Bronchial epithelial cell (primary cell): ENCODE measurements around the gene FBXW9. TPM values are rescaled to one million over a fixed set of nuclear protein-coding genes. Genes with fewer than 3 reads are reported as not detected.

Experiments
- DNase-seq: peaks from one replicate; pipeline ENCODE4 v3.0.0-alpha.2; 2010; ENCODE audit warnings: low read depth
- FAIRE-seq: peaks from 2 replicates; lab custom pipeline; 2011; peaks lifted over from hg19 to GRCh38; lab: Jason Lieb, UNC
- H3K27me3 ChIP-seq: 2 replicates; pipeline ENCODE4 v1.5.1; 2011; ENCODE audit warnings: low read length; ENCODE audit not compliant: control insufficient read depth, insufficient read depth
- H3K36me3 ChIP-seq: 2 replicates; pipeline ENCODE4 v1.5.1; 2011; ENCODE audit warnings: low read length; ENCODE audit not compliant: control insufficient read depth, insufficient read depth
- H3K4me3 ChIP-seq: 2 replicates; pipeline ENCODE4 v1.5.1; 2011; ENCODE audit warnings: mild to moderate bottlenecking, low read depth, low read length, control low read depth
- CTCF ChIP-seq: IDR thresholded peaks from 2 replicates; pipeline ENCODE4 v1.5.1; 2011; ENCODE audit warnings: mild to moderate bottlenecking, moderate library complexity, low read length, control low read depth, inconsistent platforms; ENCODE audit not compliant: insufficient read depth, severe bottlenecking
- total RNA-seq: library from RNA; depleted of rRNA; stranded (reverse); fragments of >200 nt; gene quantifications from 2 replicates; pipeline ENCODE4 v1.2.1, GENCODE V29; 2014

Gene FBXW9
- total RNA-seq, 1 donor from 2014 or later, result 6.1 TPM

- FAIRE-seq (no peak), DNase-seq (no peak)
- no peak for TF ChIP-seq CTCF
- peaks cover 9% of the 10 kb centered on the region for H3K36me3 ChIP-seq
- H3K4me3 ChIP-seq, result peak overlapping the region; percentile 86
- no peaks in the 10 kb centered on the region for H3K27me3 ChIP-seq
Measured at GRCh38 chr19:12668346-12668745, 28.1 kb downstream of the FBXW9 start.

DNA sequence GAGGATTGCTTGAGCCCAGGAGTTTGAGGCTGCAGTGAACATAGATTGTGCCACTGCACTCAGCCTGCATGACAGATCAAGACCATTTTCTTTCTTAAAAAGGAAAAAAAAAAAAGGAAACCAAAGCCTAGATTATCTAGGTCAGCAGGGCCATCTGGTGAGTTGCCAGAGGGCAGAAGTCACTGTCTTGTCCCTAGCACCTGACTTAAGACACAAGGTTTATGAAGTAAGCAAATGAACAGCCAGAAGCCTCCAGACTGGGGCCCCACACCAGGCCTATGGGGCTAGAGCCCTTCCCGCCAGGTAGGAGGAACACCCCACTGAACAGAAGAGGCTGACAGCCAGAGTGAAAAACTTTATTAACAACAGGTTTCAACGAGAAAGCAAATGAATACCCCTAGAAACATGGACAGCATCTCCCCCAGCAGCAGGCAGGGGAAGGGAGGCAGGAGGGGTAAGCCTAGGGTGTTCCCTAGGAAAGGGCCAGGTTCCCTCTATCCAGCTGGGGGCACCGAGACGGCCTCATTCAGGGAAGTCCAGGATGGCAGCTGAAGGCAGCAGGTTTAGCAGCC lies 28.6 kb downstream of the FBXW9 start:
- no peaks in the 10 kb centered on the region for H3K27me3 ChIP-seq
- no peak overlapping the region for H3K4me3 ChIP-seq
- FAIRE-seq, result no peak
- peaks cover 11% of the 10 kb centered on the region for H3K36me3 ChIP-seq
- no peak for DNase-seq
- no peak for TF ChIP-seq CTCF

DNA sequence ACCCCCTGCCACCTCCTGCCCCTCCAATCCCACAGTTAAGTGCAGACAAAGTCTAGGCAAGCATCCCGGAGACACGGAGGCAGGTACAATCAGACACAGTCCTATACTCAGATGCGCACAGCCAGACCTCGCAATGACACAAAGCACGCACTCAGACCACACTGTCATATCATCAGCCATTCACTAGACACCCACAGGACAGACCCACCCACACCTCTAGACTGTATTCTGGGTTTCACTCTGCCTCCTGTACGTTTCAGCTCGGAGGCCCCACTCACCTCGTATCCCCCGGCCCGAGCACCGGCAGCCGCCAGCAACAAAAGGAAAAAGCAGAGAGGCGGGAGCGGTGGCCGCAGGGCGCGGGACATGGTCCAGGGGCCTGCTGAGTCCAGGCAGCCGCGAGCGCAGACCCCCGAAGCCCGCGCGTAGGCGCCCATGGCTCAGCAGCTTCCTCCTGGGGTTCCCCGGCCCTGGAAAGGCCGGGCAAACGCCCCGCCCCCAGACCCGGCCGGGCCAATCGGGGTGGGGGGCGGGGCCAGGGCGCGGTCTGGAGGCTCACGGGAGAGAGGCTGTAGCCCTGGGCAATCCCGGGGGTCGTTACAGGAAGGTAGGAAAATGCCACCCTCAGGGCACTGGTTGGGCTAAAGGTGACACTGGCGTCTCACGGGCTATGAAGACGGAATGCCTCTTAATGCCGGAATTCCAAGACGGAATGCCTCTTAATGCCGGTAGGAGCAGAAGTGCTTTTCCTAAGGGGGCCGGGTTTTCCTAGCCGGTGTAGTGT lies 30.0 kb downstream of the FBXW9 start, which contains the start of the genes MAN2B1 and WDR83:
TSS of gene MAN2B1 (minus strand) at position 478 of the 784 bp plus-strand sequence. CDS start at position 437, 41 bp downstream.
TSS of gene WDR83 (plus strand) at position 543 of the 784 bp plus-strand sequence. CDS start 2,984 bp downstream, outside the sequence.
- TF ChIP-seq CTCF, result no peak
- no peak for FAIRE-seq
- Histone ChIP-seq H3K36me3 (peaks cover 9% of the 10 kb centered on the region), H3K4me3 (peak within 1 kb of the TSS; percentile 77), H3K27me3 (no peaks in the 10 kb centered on the region)
- DNase-seq, result peak; percentile 57

DNA sequence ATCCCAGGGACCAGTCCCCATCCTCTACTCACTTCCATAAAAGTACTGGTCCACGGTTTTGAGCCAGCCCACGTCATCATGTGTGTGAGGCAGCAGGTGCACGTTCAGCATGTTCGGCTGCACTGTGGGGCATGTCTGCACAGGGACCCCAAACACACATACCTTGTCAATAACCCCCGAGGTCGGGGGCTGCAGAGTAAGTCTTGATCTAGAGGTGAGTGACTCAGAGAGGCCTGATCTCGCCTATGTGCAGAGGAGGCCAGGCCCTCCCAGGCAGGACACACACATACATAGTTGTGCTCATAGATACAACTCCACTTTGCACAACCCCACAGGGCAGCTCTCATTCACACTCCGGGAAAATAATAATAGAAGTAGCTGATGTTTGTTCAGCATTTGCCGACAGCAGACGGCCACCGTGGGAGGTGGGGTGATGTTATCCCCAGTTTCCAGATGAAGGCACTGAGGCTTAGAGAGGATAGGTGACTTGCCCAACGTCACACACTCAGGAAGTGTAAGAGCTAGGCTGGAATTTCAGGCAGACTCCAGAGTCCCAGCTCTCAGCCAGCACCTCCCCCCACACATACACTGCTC lies 30.7 kb downstream of the FBXW9 start:
- DNase-seq (no peak), FAIRE-seq (no peak)
- TF ChIP-seq CTCF, result no peak
- H3K4me3 ChIP-seq, result peak overlapping the region; percentile 77
- no peaks in the 10 kb centered on the region for H3K27me3 ChIP-seq
- H3K36me3 ChIP-seq, result peaks cover 14% of the 10 kb centered on the region

DNA sequence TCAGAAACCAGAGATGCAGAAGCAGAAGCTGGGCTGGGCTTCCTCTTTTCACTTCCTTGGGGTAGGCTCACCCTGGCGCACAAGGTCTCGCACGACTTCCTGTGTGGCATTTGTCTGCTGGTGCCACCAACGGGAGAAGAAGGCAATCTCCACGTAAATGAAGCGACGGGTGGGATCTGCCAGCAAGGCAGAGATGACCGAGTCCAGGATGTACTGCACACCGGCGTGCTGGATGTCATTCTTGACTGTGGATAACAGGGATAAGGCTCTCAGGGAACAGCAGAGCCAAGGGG lies 31.2 kb downstream of the FBXW9 start:
- peaks cover 14% of the 10 kb centered on the region for H3K36me3 ChIP-seq
- no peak overlapping the region for H3K4me3 ChIP-seq
- DNase-seq, result no peak
- H3K27me3 ChIP-seq, result no peaks in the 10 kb centered on the region
- no peak for FAIRE-seq
- TF ChIP-seq CTCF, result no peak
